Prostate gland (tissue), 2 donors: ENCODE data around the gene AVEN. TPM values are rescaled to one million over a fixed set of nuclear protein-coding genes. Genes with fewer than 3 reads are reported as not detected.

Experiments
- DNase-seq: peaks from one replicate; pipeline ENCODE4 v3.0.0-alpha.2; 2019; ENCODE audit warnings: low spot score
- H3K27ac ChIP-seq, 2 donors: fragments of 200-600 bp; sonication (generic); 2 replicates each; pipeline ENCODE4 v1.5.1; 2017 to 2019
- H3K27me3 ChIP-seq: fragments of 200-600 bp; sonication (generic); replicated peaks from 2 replicates; pipeline ENCODE4 v1.5.1; 2019; ENCODE audit not compliant: insufficient read depth
- H3K36me3 ChIP-seq, 2 donors: fragments of 200-600 bp; sonication (generic); 1 replicate in 1 of 2; 2 replicates in 1 of 2; pipeline versions ENCODE4 v1.5.1 to v1.8.1; 2017 to 2019
- H3K4me1 ChIP-seq: fragments of 200-600 bp; sonication (generic); replicated peaks from 2 replicates; pipeline ENCODE4 v1.5.1; 2019
- H3K4me3 ChIP-seq, 2 donors: fragments of 200-600 bp; sonication (generic); 2 replicates each; pipeline ENCODE4 v1.5.1; 2017 to 2019
- H3K9me3 ChIP-seq: fragments of 200-600 bp; sonication (generic); 2 replicates; pipeline ENCODE4 v1.5.1; 2017
- POLR2A ChIP-seq: fragments of 450-650 bp; IDR thresholded peaks from one replicate; pipeline ENCODE4 v1.6.1; 2016; ENCODE audit warnings: antibody characterized with exemption, mild to moderate bottlenecking
- POLR2AphosphoS5 ChIP-seq: sonication (generic); formaldehyde crosslinking; IDR thresholded peaks from one replicate; pipeline ENCODE4 v1.6.1; 2017; ENCODE audit warnings: antibody characterized with exemption
- WGBS: methylation state at CpG from one replicate; pipeline ENCODE4 v1.1.5; 2018; 5-methylcytosine and 5-hydroxymethylcytosine counted together
- intact Hi-C: fragments of 100-400 bp; cut with DNase I; formaldehyde crosslinking; loops from one replicate; pipeline ENCODE4 v1.14.2; 2022
- total RNA-seq, 2 donors: library from RNA; depleted of rRNA; stranded (reverse); fragments of >200 nt; gene quantifications; one replicate each; pipeline ENCODE4 v1.1.0, GENCODE V29; 2016
- TF ChIP-seq, protein P1 (sequence below), 4 experiments: fragments of 200-600 bp in 2 of 4; fragments of 450-650 bp in 2 of 4; sonication (generic) in 2 of 4; IDR thresholded peaks; 1 replicate in 3 of 4; 2 replicates in 1 of 4; pipeline ENCODE4 v1.5.1; 2016 to 2019; ENCODE audit warnings: antibody characterized with exemption in 4 of 4, mild to moderate bottlenecking in 2 of 4, moderate library complexity in 2 of 4

AVEN gene
- total RNA-seq = 10 to 100 TPM; 11.9 to 21.6 TPM

DNA sequence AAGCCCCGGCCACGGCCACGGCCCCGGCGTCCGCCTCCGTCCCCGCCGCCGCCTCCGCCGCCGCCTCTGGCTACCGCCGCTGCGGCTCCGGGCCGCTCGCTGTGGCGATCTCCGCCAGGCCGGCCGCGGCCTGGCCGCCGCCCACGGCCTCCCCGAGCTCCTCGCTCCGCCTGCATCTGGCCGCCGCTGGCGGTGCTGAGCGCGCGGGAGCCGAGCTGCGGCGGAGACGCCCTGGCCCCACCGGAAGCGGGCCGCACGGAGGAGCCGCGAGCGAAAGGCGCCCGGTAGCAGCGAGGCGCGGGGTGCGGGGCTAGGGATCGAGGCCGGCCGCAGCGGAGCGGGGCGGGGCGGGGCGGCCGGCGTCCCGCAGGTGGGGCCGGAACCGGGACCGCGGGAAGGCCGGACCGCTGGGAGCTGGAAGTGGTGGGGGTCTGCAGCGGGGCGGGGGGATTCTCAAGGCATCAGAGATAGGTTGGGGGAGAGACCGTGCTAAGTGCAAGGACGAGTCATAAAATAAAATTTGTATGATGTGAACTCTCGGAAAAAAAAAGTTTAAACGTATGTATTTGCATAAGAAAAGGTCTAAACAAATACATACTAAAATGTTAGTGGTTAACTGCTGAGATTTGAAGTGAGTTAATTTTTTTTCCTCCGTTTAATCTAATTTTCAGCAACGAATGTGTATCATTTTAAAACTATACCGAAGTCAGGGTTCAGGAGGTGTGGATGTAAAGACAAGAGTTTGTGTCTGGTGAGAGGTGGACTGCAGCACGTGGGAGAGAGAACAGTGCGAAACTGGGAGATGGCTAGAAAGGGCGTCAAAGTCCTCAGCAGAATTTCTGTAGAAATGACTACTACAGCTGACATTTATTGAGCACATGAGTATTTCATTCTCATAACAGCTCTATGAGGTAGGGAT lies at the start of gene AVEN:
TSS of gene AVEN (minus strand) at position 334 of the 919 bp plus-strand sequence. CDS start at position 176, 158 bp downstream.
- TF ChIP-seq POLR2AphosphoS5 (no peak), POLR2A (no peak)
- TF ChIP-seq, protein P1, sequence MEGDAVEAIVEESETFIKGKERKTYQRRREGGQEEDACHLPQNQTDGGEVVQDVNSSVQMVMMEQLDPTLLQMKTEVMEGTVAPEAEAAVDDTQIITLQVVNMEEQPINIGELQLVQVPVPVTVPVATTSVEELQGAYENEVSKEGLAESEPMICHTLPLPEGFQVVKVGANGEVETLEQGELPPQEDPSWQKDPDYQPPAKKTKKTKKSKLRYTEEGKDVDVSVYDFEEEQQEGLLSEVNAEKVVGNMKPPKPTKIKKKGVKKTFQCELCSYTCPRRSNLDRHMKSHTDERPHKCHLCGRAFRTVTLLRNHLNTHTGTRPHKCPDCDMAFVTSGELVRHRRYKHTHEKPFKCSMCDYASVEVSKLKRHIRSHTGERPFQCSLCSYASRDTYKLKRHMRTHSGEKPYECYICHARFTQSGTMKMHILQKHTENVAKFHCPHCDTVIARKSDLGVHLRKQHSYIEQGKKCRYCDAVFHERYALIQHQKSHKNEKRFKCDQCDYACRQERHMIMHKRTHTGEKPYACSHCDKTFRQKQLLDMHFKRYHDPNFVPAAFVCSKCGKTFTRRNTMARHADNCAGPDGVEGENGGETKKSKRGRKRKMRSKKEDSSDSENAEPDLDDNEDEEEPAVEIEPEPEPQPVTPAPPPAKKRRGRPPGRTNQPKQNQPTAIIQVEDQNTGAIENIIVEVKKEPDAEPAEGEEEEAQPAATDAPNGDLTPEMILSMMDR (IDR thresholded peaks at IDR 0.05) = peak in 1 of 4 experiments; percentile 3
- Histone ChIP-seq H3K36me3 (no peaks in the 10 kb centered on the region), H3K4me3 (peak within 1 kb of the TSS; percentile 67 to 79), H3K27me3 (no peaks in the 10 kb centered on the region), H3K9me3 (no peaks in the 10 kb centered on the region), H3K4me1 (no peaks in the 10 kb centered on the region), H3K27ac (peak within 1 kb of the TSS; percentile 84 to 89)
- DNase-seq = peak; percentile 9
- intact Hi-C loops = no loop called here
- WGBS = 1% methylated on average over 34 of the region's 82 CpGs

GRCh38 chr15:34085746-34086145 lies 46.7 kb upstream of the AVEN start:
- 71% methylated on average over 2 of the region's 2 CpGs for WGBS
- TF ChIP-seq, protein P1 (IDR thresholded peaks at IDR 0.05) = no peak
- TF ChIP-seq POLR2A (no peak), POLR2AphosphoS5 (no peak)
- Histone ChIP-seq H3K27ac (no peak overlapping the region), H3K36me3 (no peaks in the 10 kb centered on the region), H3K27me3 (no peaks in the 10 kb centered on the region), H3K9me3 (no peaks in the 10 kb centered on the region), H3K4me3 (no peak overlapping the region), H3K4me1 (peaks cover 5% of the 10 kb centered on the region)
- intact Hi-C loops = no loop called here
- DNase-seq = no peak

DNA sequence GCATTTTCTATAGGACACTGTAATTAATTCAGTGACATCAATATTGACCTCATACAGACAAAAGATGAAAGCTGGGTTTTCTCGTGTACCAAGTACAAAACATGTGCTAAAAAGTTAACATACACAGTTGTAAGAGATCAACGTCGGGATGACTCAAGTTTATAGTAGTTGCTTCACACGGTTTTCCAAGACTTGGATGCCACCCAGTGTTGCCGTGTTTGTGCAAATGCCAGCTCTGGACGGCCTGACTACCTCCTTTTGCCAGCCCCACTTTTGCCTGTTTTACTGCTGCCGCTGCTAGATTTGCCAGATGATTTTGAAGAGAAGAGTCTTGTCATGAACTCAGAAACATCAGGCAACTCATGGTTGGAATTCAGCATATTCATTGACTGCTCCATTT lies 45.1 kb upstream of the AVEN start:
- H3K4me3 ChIP-seq = no peak overlapping the region
- intact Hi-C loops = no loop called here
- H3K9me3 ChIP-seq = no peaks in the 10 kb centered on the region
- 28% methylated on average over 7 of the region's 7 CpGs for WGBS
- H3K36me3 ChIP-seq = no peaks in the 10 kb centered on the region
- no peaks in the 10 kb centered on the region for H3K27me3 ChIP-seq
- DNase-seq = peak; percentile 71
- no peak overlapping the region for H3K27ac ChIP-seq
- TF ChIP-seq POLR2A (no peak), POLR2AphosphoS5 (peak; percentile 34)
- peaks cover 5% of the 10 kb centered on the region for H3K4me1 ChIP-seq

DNA sequence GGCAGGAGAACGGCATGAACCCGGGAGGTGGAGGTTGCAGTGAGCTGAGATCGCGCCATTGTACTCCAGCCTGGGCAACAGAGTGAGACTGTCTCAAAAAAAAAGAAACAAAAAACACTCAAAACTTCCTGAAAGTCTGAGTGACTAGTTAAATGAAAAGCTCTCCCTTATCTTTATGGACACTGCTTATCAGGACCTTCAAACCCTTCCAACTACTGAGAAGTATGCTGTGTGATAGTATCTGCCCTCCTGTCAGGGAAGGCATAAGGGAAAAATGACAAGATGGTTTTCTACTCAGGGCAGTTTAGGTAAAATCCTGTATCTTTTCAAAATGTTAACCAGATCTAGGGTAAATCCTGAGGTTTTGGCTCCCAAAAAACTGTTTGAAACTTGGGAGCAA lies 40.9 kb upstream of the AVEN start:
- DNase-seq = no peak
- WGBS = 94% methylated on average over 4 of the region's 4 CpGs
- TF ChIP-seq, protein P1 (IDR thresholded peaks at IDR 0.05) = no peak
- no peak for TF ChIP-seq POLR2A
- no peak for TF ChIP-seq POLR2AphosphoS5

DNA sequence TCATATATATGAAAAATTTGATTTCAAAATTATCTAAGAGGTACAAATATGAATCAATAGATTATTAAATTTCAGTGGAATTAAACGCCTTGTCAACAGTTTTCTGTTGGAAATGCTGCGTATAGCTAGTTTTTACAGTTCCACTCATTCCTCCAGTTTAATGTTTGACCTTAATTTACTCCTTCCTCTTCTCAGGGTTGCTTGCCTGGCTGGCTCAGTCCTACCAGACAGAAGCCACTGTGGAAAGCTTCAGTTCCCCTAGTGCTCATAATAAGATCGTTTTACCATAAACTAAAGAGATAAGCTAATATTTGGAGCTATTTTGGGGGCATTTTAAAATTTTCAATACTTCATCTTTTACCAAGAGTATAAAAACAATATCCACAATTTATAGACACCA lies 39.9 kb upstream of the AVEN start:
- Histone ChIP-seq H3K9me3 (no peaks in the 10 kb centered on the region), H3K36me3 (no peaks in the 10 kb centered on the region), H3K27me3 (no peaks in the 10 kb centered on the region), H3K27ac (no peak overlapping the region), H3K4me1 (no peaks in the 10 kb centered on the region), H3K4me3 (no peak overlapping the region)
- no peak for DNase-seq
- 86% methylated on average over 3 of the region's 3 CpGs for WGBS
- intact Hi-C loops = no loop called here
- no peak for TF ChIP-seq POLR2A
- no peak for TF ChIP-seq POLR2AphosphoS5
- TF ChIP-seq, protein P1 (IDR thresholded peaks at IDR 0.05) = no peak

More for the DNA sequence above, 40.9 kb upstream of the AVEN start:
- Histone ChIP-seq H3K4me1 (peaks cover 2% of the 10 kb centered on the region), H3K27me3 (no peaks in the 10 kb centered on the region), H3K27ac (no peak overlapping the region), H3K36me3 (no peaks in the 10 kb centered on the region), H3K9me3 (no peaks in the 10 kb centered on the region), H3K4me3 (no peak overlapping the region)
- intact Hi-C loops = no loop called here
